Measurements from ENCODE around the gene NABP2. TPM values are rescaled to one million over a fixed set of nuclear protein-coding genes. Genes with fewer than 3 reads are reported as not detected.

Gene NABP2
- total RNA-seq (10 to 100 TPM; 13.4 to 21.3 (median 18.4) TPM), polyA plus RNA-seq (10 to 100 TPM; 19.7 to 24.6 (median 23.1) TPM)
- long read RNA-seq, donor 1, transcript NABP2-201 (7 exons, 1,417 nt): major isoform, 6 of 10 reads
- long read RNA-seq, donor 1, partial matches to known transcripts: 0 of 10 reads
- long read RNA-seq, donor 1, other reads (novel, unspliced or antisense): 0 of 10 reads
- long read RNA-seq, donor 2, transcript NABP2-201 (7 exons, 1,417 nt): major isoform, 7 of 11 reads
- long read RNA-seq, donor 2, partial matches to known transcripts: 0 of 11 reads
- long read RNA-seq, donor 2, other reads (novel, unspliced or antisense): 0 of 11 reads

- Histone ChIP-seq H3K9me3 (no peaks in the 10 kb centered on the region), H3K36me3 (peaks cover 0 to 35% (median 7%) of the 10 kb centered on the region in 6 donors), H3K4me3 (peak within 1 kb of the TSS; percentile 35 to 86 (median 60)), H3K27me3 (replicated peaks in 1 of 7) (no peaks in the 10 kb centered on the region), H3K4me1 (peaks cover 37 to 59% (median 51%) of the 10 kb centered on the region in 6 donors), H3K27ac (peak within 1 kb of the TSS; percentile 58 to 97 (median 94))
- intact Hi-C loops (cut with DNase I; ENCODE audit: low total_unique reads): no loop called here
- peak; percentile 98 for DNase-seq
- WGBS, 5 donors: 0 to 1% (median 1%) methylated on average over 14 to 41 of the region's 41 CpGs
- TF ChIP-seq CTCF (IDR thresholded peaks at IDR 0.05 in 8 of 11, conservative IDR thresholded peaks at IDR 0.05 in 3 of 11) (peak; percentile 88 to 98 (median 96)), POLR2AphosphoS5 (IDR thresholded peaks at IDR 0.05) (peak; percentile 87 to 93 (median 93)), POLR2A (IDR thresholded peaks at IDR 0.05) (no peak)
Observed at GRCh38 chr12:56224102-56224701, at the start of gene NABP2. TSS of gene NABP2 (plus strand) at chr12:56224342. CDS start at chr12:56224857, 515 bp downstream.

GRCh38 chr12:56178347-56178746, 45.8 kb upstream of the NABP2 start:
- Histone ChIP-seq H3K27me3 (replicated peaks in 1 of 7) (no peaks in the 10 kb centered on the region), H3K36me3 (peaks cover 6 to 100% (median 98%) of the 10 kb centered on the region in 6 donors), H3K27ac (no peak overlapping the region), H3K4me1 (peaks cover 0 to 16% (median 2%) of the 10 kb centered on the region in 6 donors), H3K9me3 (no peaks in the 10 kb centered on the region), H3K4me3 (no peak overlapping the region)
- DNase-seq: no peak
- 88 to 95% (median 92%) methylated on average over 3 of the region's 3 CpGs for WGBS, 5 donors
- TF ChIP-seq CTCF (IDR thresholded peaks at IDR 0.05 in 8 of 11, conservative IDR thresholded peaks at IDR 0.05 in 3 of 11): no peak
- TF ChIP-seq POLR2A (IDR thresholded peaks at IDR 0.05): no peak
- no peak for TF ChIP-seq POLR2AphosphoS5 (IDR thresholded peaks at IDR 0.05)
- intact Hi-C loops (cut with DNase I; ENCODE audit: low total_unique reads): no loop called here

- TF ChIP-seq CTCF (IDR thresholded peaks at IDR 0.05 in 8 of 11, conservative IDR thresholded peaks at IDR 0.05 in 3 of 11) (no peak), POLR2AphosphoS5 (IDR thresholded peaks at IDR 0.05) (no peak), POLR2A (IDR thresholded peaks at IDR 0.05) (no peak)
- no peak for DNase-seq
- Histone ChIP-seq H3K27ac (peak overlapping the region in 2 of 8 donors; percentile 94), H3K27me3 (replicated peaks in 1 of 7) (no peaks in the 10 kb centered on the region), H3K36me3 (peaks cover 0 to 51% (median 46%) of the 10 kb centered on the region in 6 donors), H3K4me1 (peaks cover 22 to 50% (median 32%) of the 10 kb centered on the region in 6 donors), H3K9me3 (no peaks in the 10 kb centered on the region), H3K4me3 (no peak overlapping the region)
- intact Hi-C loops (cut with DNase I; ENCODE audit: low total_unique reads): no loop called here
- WGBS, 5 donors: 32 to 44% (median 40%) methylated on average over 2 of the region's 2 CpGs
Observed at GRCh38 chr12:56186957-56187356, 37.2 kb upstream of the NABP2 start.
